ENCODE measurements around the gene NDRG4. TPM values are rescaled to one million over a fixed set of nuclear protein-coding genes. Genes with fewer than 3 reads are reported as not detected.

NDRG4 gene
- total RNA-seq, 1 experiment from 2014 or later = 8.6 TPM

DNA sequence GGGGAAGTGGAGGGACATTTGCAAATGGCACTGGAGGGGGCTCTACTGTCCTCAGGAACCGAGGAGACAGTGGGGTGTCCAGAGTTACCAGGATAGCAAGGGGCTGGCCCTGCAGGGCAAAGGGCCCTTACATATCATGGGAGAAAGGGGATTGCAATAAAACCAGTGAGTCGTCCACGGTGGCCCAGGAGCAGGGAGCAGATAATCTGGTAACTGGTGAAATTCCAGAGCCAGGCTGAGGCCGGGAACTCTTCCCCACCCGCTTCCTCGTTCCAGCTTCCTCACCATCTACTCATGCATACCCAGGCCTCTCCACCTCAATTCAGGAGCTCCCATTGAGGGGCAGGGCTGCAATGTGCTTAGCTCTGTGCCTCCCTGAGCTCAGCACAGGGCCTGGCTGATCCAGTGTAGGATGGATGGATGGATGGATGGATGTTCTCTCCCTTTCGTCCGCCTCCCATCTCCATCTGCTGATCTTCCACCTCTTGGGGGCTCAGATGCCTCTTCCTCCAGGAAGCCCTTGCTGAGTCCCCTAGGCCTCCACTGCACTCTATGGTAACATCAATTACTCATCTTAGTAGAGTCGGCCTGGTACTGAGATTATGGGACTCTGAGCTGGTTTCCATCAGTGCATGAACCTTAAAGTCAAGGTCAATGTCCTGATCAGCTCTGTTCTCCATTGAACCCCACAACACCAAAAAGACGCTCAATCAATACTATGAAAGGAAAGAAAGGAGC lies 41.2 kb upstream of the NDRG4 start (continued):
- TF ChIP-seq ZBTB33 (IDR thresholded peaks at IDR 0.05; ENCODE audit: extremely low read depth, insufficient replicate concordance, low read length) (no peak), ZNF274 (IDR thresholded peaks at IDR 0.05; ENCODE audit: low read depth, low read length) (no peak), ZFX (IDR thresholded peaks at IDR 0.05) (no peak)

DNA sequence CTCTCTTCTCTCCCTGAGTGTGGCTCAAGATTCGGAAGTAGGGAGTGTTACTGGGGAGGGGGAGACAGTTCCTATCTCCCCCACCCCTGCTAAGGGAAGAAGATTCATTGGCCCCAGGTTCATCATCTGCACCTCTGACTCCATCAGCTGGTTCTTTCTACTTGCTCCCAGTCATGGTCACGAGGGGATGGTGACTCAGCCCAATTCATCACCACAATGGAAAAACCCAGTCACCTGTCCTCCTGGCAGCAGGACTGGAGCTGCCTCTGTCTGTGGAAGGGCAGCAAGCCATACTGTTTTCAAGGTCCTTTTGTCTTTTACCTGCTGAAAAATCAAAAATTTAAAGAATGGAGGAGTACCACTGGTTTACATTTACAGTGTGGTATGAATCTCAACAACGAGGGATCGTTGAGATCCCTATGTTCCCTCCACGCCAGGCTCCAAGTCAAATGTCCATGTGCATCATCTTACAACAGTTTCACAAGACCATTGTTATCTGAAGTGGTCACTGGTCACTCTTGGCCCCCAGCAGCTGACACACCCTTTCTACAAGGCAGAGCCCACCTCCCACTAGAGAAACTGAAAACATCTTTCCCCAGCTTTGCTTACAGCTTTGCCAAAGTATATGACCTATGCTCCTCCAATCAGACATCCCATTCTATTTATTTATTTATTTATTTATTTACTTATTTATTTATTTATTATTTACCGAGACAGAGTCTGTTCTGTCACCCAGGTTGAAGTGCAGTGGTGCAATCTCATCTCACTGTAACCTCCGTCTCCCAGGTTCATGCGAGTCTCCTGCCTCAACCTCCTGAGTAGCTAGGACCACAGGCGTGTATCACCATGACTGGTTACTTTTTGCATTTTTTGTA lies 40.4 kb upstream of the NDRG4 start:
- ChIA-PET POLR2A (interaction anchor here (2.4 kb wide), 1 partner anchor 14 kb away, joined by 6 read pairs; no protein-coding TSS in a partner anchor), CTCF (interaction anchor here (1.0 to 1.6 kb wide), 2 partner anchors 9 to 123 kb away, joined by 3 read pairs; no protein-coding TSS in a partner anchor), RAD21 (ENCODE audit: low non-redundant PET in 1 of 2, low total read pairs in 2 of 2, uncharacterized antibody in 2 of 2, unreplicated experiment in 2 of 2) (no interaction called here)
- H2AFZ ChIP-seq (ENCODE audit: low read depth, low read length, poor library complexity, severe bottlenecking) = peak overlapping the region; percentile 22
- no peaks in the 10 kb centered on the region for H3K9me2 ChIP-seq (ENCODE audit: insufficient read depth)
- BruUV-seq (replicated peaks) = no TSS peak
- no peak overlapping the region for H3K4me3 ChIP-seq (replicated peaks in 1 of 2; ENCODE audit: low read depth in 1 of 2, low read length in 2 of 2)
- H3K9ac ChIP-seq (ENCODE audit: low read length) = no peak overlapping the region
- intact Hi-C loops (cut with micrococcal nuclease) = no loop called here
- H3K27ac ChIP-seq (ENCODE audit: low read depth, low read length) = no peak overlapping the region
- no peaks in the 10 kb centered on the region for H3K79me2 ChIP-seq (ENCODE audit: insufficient read depth, low read length)
- no peaks in the 10 kb centered on the region for H3K27me3 ChIP-seq (ENCODE audit: insufficient read depth, low read length)
- H3K4me1 ChIP-seq (ENCODE audit: control insufficient read depth in 1 of 2, insufficient read depth in 2 of 2, low read length in 2 of 2) = peaks cover 12 to 41% of the 10 kb centered on the region in 2 experiments
- no peaks in the 10 kb centered on the region for H4K20me1 ChIP-seq (ENCODE audit: insufficient read depth)
- H3K4me2 ChIP-seq (ENCODE audit: low read length) = peak overlapping the region; percentile 46
- H3K9me3 ChIP-seq (ENCODE audit: control insufficient read depth in 1 of 2, insufficient read depth in 1 of 2, low read depth in 1 of 2, low read length in 2 of 2) = no peaks in the 10 kb centered on the region
- ATAC-seq = peak; percentile 64
- peak; percentile 67 for DNase-seq (ENCODE audit: low read depth, low spot score)
- H3K36me3 ChIP-seq (ENCODE audit: control insufficient read depth in 1 of 2, insufficient read depth in 2 of 2, low read length in 2 of 2) = no peaks in the 10 kb centered on the region
- TF ChIP-seq SP1 (IDR thresholded peaks at IDR 0.05; ENCODE audit: low read depth) = peak; percentile 84
- no peak for TF ChIP-seq ZFX (IDR thresholded peaks at IDR 0.05)
- TF ChIP-seq CTCF (IDR thresholded peaks at IDR 0.05 in 2 of 3, conservative IDR thresholded peaks at IDR 0.05 in 1 of 3; ENCODE audit: borderline replicate concordance in 1 of 3, insufficient read depth in 1 of 3, low read depth in 2 of 3, low read length in 2 of 3) = no peak
- TF ChIP-seq EZH2 (IDR thresholded peaks at IDR 0.05) = no peak
- TF ChIP-seq FOSL1 (IDR thresholded peaks at IDR 0.05; ENCODE audit: low read depth) = peak; percentile 95
- TF ChIP-seq, protein P1, sequence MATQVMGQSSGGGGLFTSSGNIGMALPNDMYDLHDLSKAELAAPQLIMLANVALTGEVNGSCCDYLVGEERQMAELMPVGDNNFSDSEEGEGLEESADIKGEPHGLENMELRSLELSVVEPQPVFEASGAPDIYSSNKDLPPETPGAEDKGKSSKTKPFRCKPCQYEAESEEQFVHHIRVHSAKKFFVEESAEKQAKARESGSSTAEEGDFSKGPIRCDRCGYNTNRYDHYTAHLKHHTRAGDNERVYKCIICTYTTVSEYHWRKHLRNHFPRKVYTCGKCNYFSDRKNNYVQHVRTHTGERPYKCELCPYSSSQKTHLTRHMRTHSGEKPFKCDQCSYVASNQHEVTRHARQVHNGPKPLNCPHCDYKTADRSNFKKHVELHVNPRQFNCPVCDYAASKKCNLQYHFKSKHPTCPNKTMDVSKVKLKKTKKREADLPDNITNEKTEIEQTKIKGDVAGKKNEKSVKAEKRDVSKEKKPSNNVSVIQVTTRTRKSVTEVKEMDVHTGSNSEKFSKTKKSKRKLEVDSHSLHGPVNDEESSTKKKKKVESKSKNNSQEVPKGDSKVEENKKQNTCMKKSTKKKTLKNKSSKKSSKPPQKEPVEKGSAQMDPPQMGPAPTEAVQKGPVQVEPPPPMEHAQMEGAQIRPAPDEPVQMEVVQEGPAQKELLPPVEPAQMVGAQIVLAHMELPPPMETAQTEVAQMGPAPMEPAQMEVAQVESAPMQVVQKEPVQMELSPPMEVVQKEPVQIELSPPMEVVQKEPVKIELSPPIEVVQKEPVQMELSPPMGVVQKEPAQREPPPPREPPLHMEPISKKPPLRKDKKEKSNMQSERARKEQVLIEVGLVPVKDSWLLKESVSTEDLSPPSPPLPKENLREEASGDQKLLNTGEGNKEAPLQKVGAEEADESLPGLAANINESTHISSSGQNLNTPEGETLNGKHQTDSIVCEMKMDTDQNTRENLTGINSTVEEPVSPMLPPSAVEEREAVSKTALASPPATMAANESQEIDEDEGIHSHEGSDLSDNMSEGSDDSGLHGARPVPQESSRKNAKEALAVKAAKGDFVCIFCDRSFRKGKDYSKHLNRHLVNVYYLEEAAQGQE (IDR thresholded peaks at IDR 0.05; ENCODE audit: low read depth) = no peak
- 0 out of 2 replicates have a peak, but pooled peaks have one; percentile 53 for TF ChIP-seq CBX3 (IDR thresholded peaks at IDR 0.05; ENCODE audit: low read depth)
- TF ChIP-seq, protein P2, sequence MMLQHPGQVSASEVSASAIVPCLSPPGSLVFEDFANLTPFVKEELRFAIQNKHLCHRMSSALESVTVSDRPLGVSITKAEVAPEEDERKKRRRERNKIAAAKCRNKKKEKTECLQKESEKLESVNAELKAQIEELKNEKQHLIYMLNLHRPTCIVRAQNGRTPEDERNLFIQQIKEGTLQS (IDR thresholded peaks at IDR 0.05) = peak; percentile 65; the same call in 1 of the 2 replicates
- peak; percentile 93 for TF ChIP-seq JUND (IDR thresholded peaks at IDR 0.05)
- TF ChIP-seq MAX (IDR thresholded peaks at IDR 0.05) = peak; percentile 64
- no peak for TF ChIP-seq TCF7L2 (IDR thresholded peaks at IDR 0.05; ENCODE audit: borderline replicate concordance, extremely low read depth, insufficient read depth, insufficient read length)
- no peak for TF ChIP-seq SRF (IDR thresholded peaks at IDR 0.05; ENCODE audit: low read depth)

Measured in HCT116 (cell line).